ENCODE measurements around the gene PNMT. TPM values are rescaled to one million over a fixed set of nuclear protein-coding genes. Genes with fewer than 3 reads are reported as not detected.
A peak's percentile ranks its signal among the peaks of the same experiment; 100 is the strongest.

PNMT gene
- total and polyA plus RNA-seq, 2 of the 13 experiments (the other 11 are each of a cell fraction or from before 2014, with no cell fraction given) = 0.25 TPM; not detected in 1

DNA sequence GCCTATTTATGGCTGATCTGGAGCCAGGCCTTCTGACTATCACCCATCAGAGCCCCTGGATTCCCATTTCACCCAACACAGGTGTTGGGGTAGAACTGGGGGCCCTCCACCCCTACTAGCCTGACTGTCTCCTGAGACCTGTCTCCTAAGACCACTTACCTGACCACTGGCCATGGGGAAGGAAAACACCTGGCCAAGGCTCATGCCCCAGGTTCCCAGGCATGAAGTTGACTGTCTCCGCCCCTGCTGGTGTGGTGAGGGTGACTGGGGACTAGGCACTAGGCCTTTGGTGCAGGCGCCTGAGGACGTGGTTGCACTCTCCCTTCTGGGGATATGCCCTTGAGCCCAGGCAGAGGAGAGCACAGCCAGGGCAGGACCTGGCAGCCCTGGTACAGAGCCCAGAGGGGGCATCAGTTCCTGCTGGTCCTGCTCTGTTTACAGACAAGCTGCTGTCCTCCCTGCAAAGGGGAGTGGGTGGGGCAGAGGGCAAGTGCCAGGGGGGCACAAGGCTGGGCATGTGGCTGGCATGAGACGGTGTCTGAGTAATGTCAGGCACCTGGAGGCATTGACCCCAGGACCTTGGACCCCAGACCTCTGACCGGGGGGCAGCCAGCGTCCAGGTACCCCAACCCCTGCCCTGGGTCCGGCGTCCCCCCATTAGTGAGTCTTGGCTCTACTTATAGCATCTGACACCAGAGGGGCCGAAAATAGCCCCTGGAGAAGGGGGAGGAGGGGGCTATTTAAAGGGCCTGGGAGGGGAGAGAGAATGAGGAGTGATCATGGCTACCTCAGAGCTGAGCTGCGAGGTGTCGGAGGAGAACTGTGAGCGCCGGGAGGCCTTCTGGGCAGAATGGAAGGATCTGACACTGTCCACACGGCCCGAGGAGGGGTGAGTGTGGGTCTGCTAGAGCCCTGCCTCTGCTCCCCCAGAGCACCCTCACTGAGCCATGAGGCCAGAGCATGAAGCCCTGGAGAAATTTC is 3.4 kb upstream of the PNMT start, which contains the start of gene TCAP (continued):
- no peak for TF ChIP-seq IRF1 (CRISPR knock-in tag; IDR thresholded peaks at IDR 0.05; ENCODE audit: low read depth)
- TF ChIP-seq ZNF883 (CRISPR knock-in tag; IDR thresholded peaks at IDR 0.05; ENCODE audit: not compliant biosample characterization) = no peak
- TF ChIP-seq POLR2G (IDR thresholded peaks at IDR 0.05; ENCODE audit: low read depth, low read length) = 0 out of 2 replicates have a peak, but pooled peaks have one; percentile 6
- no peak for TF ChIP-seq MNT (IDR thresholded peaks at IDR 0.05)
- TF ChIP-seq ZNF788 (CRISPR knock-in tag; IDR thresholded peaks at IDR 0.05; ENCODE audit: borderline replicate concordance) = 0 out of 2 replicates have a peak, but pooled peaks have one; percentile 23
- TF ChIP-seq EED (CRISPR knock-in tag; IDR thresholded peaks at IDR 0.05) = peak; percentile 67; the same call in 1 of the 2 replicates
- 0 out of 2 replicates have a peak, but pooled peaks have one; percentile 21 for TF ChIP-seq ZNF772 (CRISPR knock-in tag; IDR thresholded peaks at IDR 0.05)
- 0 out of 2 replicates have a peak, but pooled peaks have one; percentile 27 for TF ChIP-seq KLF12 (CRISPR knock-in tag; IDR thresholded peaks at IDR 0.05; ENCODE audit: borderline replicate concordance)
- no peak for TF ChIP-seq CCDC6 (CRISPR knock-in tag; IDR thresholded peaks at IDR 0.05)
- TF ChIP-seq BRD4 (CRISPR knock-in tag; IDR thresholded peaks at IDR 0.05) = 0 out of 2 replicates have a peak, but pooled peaks have one; percentile 33
- no peak for TF ChIP-seq PRPF4 (IDR thresholded peaks at IDR 0.05; ENCODE audit: low read depth, low read length, poor library complexity, severe bottlenecking)
- no peak for TF ChIP-seq ARID2 (CRISPR knock-in tag; IDR thresholded peaks at IDR 0.05; ENCODE audit: borderline replicate concordance)
- 0 out of 2 replicates have a peak, but pooled peaks have one; percentile 47 for TF ChIP-seq NKX3-1 (CRISPR knock-in tag; IDR thresholded peaks at IDR 0.05)
- no peak for TF ChIP-seq CENPT (CRISPR knock-in tag; IDR thresholded peaks at IDR 0.05; ENCODE audit: low read depth)
- TF ChIP-seq ADNP (CRISPR knock-in tag; IDR thresholded peaks at IDR 0.05) = 0 out of 2 replicates have a peak, but pooled peaks have one; percentile 31
- TF ChIP-seq, protein P1, sequence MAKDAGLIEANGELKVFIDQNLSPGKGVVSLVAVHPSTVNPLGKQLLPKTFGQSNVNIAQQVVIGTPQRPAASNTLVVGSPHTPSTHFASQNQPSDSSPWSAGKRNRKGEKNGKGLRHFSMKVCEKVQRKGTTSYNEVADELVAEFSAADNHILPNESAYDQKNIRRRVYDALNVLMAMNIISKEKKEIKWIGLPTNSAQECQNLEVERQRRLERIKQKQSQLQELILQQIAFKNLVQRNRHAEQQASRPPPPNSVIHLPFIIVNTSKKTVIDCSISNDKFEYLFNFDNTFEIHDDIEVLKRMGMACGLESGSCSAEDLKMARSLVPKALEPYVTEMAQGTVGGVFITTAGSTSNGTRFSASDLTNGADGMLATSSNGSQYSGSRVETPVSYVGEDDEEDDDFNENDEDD (CRISPR knock-in tag; IDR thresholded peaks at IDR 0.05; ENCODE audit: borderline replicate concordance) = no peak
